Adrenal gland (tissue), 12 donors: ENCODE results near the gene VTN. TPM values are rescaled to one million over a fixed set of nuclear protein-coding genes. Genes with fewer than 3 reads are reported as not detected.

Experiments
- DNase-seq, 7 donors: peaks; one replicate each; pipeline ENCODE4 v3.0.0-alpha.2; 2019 to 2020
- H3K27ac ChIP-seq, 5 donors: fragments of 200-600 bp; sonication (generic) in 4 of 5; 1 replicate in 3 of 5; 2 replicates in 2 of 5; pipeline versions ENCODE4 v1.5.1 to v1.8.0; 2016 to 2020; ENCODE audit warnings: mild to moderate bottlenecking in 1 of 5
- H3K27me3 ChIP-seq: fragments of 200-600 bp; 2 replicates; pipeline ENCODE4 v1.8.0; 2021
- H3K36me3 ChIP-seq, 2 donors: fragments of 200-600 bp; replicated peaks in 1 of 2; 1 replicate in 1 of 2; 2 replicates in 1 of 2; pipeline versions ENCODE4 v1.5.1 to v1.8.0; 2018 to 2022
- H3K4me1 ChIP-seq, 2 donors: fragments of 200-600 bp; replicated peaks in 1 of 2; 1 replicate in 1 of 2; 2 replicates in 1 of 2; pipeline versions ENCODE4 v1.5.1 to v1.8.0; 2018 to 2021
- H3K4me3 ChIP-seq, 4 donors: fragments of 200-600 bp; sonication (generic) in 3 of 4; one replicate each; pipeline ENCODE4 v1.5.1; 2016 to 2018
- H3K9me3 ChIP-seq, 3 donors: fragments of 200-600 bp; sonication (generic) in 1 of 3; replicated peaks in 1 of 3; 1 replicate in 2 of 3; 2 replicates in 1 of 3; pipeline versions ENCODE4 v1.5.1 to v1.8.0; 2016 to 2021
- POLR2A ChIP-seq, 2 donors: fragments of 450-650 bp; IDR thresholded peaks; one replicate each; pipeline ENCODE4 v1.6.1; 2017; ENCODE audit warnings: antibody characterized with exemption in 2 of 2, mild to moderate bottlenecking in 2 of 2, moderate library complexity in 1 of 2
- WGBS, 4 donors: extraction: QIAGEN DNeasy Blood & Tissue Kit in 2 of 4; methylation state at CpG; one replicate each; pipeline versions ENCODE4 v1.1.5 to v1.1.7; 2013 to 2017; 5-methylcytosine and 5-hydroxymethylcytosine counted together
- intact Hi-C, 2 donors: fragments of 100-400 bp; cut with DNase I; formaldehyde crosslinking; loops; one replicate each; pipeline versions ENCODE4 v1.14.1 to v1.15.0; 2022 to 2023
- polyA plus RNA-seq, 3 donors: library from polyadenylated mRNA; stranded (reverse); fragments of 200-250 nt in 2 of 3; fragments of 350-450 nt in 1 of 3; fragmentation: Illumina TruSeq in 1 of 3; extraction: RNeasy Lipid Tissue Mini Kit (QIAGEN cat#74804) in 1 of 3; gene quantifications; one replicate each; pipeline ENCODE4 v1.2.3, GENCODE V29; 2013 to 2014
- total RNA-seq, 9 donors: library from RNA; depleted of rRNA in 4 of 9; stranded (reverse); fragments of >200 nt in 4 of 9; fragments of 120-200 nt in 1 of 9; fragmentation: NEBNext Ultra II Directional in 1 of 9; extraction: Animal tissue kit (Norgen Biotek cat#: 25700) in 1 of 9; gene quantifications; one replicate each; pipeline versions ENCODE4 v1.1.0 to v1.2.4, GENCODE V29; 2013 to 2023
- TF ChIP-seq, protein P1 (sequence below), 6 experiments: fragments of 450-650 bp in 4 of 6; fragments of 200-600 bp in 2 of 6; sonication (generic) in 1 of 6; IDR thresholded peaks; 1 replicate in 5 of 6; 2 replicates in 1 of 6; pipeline versions ENCODE4 v1.5.1 to v1.8.0; 2016 to 2021; ENCODE audit warnings: antibody characterized with exemption in 6 of 6, mild to moderate bottlenecking in 2 of 6, moderate library complexity in 1 of 6
- donor health status: healthy with polysubstance abuse.
- donor health status: Bipolar disorder and iron deficiency.
- donor health status: DM: yes; HTN: yes; CAD: no.
- donor health status: DM: no; HTN: no; CAD: no.
- donor health status: DM: no; HTN: no; CAD: no.
- donor health status: DM: yes; HTN: yes; CAD: no.

The VTN gene
- total and polyA plus RNA-seq, 12 donors = 5.5 to 470 (median 180) TPM

DNA sequence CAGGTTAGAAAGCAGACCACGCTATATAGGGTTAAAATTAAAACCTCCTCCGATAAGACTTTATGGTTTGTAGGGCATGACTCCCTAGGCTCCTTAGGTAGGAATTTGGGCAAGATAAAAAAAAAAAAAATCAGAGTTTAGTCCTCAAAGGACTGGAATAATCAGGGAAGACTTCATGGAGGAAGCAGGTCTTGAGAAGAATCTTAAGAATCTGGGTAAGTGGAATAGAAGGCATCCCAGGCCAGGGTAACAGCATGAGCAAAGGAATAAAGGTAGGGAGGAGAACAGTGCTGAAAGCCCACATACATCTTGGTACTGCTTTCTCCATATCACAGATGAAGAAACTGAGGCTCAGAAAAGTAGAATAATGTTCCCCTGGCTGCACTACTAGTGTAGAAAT is 20.5 kb upstream of the VTN start:
- WGBS, 4 donors = 89 to 100% (median 95%) methylated on average over 2 of the region's 2 CpGs
- H3K36me3 ChIP-seq = peaks cover 0 to 71% of the 10 kb centered on the region in 2 donors
- intact Hi-C loops = no loop called here
- H3K4me3 ChIP-seq = no peak overlapping the region
- peaks cover 0 to 6% of the 10 kb centered on the region in 2 donors for H3K4me1 ChIP-seq
- no peaks in the 10 kb centered on the region for H3K9me3 ChIP-seq
- DNase-seq = no peak
- TF ChIP-seq POLR2A (IDR thresholded peaks at IDR 0.05) = no peak
- TF ChIP-seq, protein P1, sequence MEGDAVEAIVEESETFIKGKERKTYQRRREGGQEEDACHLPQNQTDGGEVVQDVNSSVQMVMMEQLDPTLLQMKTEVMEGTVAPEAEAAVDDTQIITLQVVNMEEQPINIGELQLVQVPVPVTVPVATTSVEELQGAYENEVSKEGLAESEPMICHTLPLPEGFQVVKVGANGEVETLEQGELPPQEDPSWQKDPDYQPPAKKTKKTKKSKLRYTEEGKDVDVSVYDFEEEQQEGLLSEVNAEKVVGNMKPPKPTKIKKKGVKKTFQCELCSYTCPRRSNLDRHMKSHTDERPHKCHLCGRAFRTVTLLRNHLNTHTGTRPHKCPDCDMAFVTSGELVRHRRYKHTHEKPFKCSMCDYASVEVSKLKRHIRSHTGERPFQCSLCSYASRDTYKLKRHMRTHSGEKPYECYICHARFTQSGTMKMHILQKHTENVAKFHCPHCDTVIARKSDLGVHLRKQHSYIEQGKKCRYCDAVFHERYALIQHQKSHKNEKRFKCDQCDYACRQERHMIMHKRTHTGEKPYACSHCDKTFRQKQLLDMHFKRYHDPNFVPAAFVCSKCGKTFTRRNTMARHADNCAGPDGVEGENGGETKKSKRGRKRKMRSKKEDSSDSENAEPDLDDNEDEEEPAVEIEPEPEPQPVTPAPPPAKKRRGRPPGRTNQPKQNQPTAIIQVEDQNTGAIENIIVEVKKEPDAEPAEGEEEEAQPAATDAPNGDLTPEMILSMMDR (IDR thresholded peaks at IDR 0.05) = no peak
- no peaks in the 10 kb centered on the region for H3K27me3 ChIP-seq
- no peak overlapping the region for H3K27ac ChIP-seq

DNA sequence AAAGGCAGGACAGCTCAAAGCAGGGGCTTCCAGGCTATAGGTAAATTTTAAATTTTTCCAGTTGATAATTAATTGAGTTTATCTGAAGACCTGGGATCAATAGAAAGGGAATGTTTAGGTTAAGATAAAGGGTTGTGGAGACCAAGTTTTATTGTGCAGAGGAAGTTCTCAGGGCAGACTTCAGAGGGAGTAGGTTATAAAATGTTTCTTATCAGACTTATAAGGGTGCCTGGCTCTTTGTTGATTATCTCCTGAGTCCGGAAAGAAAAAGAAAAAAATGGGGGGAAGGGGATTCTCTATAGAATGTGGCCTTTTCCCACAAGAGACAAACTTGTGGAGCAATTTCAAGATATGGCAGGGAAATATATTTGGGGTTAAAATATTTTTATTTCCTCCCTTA is 20.0 kb upstream of the VTN start:
- H3K36me3 ChIP-seq = peaks cover 0 to 71% of the 10 kb centered on the region in 2 donors
- 90 to 100% (median 95%) methylated on average over 1 of the region's 1 CpG for WGBS, 4 donors
- H3K4me1 ChIP-seq = peaks cover 0 to 5% of the 10 kb centered on the region in 2 donors
- intact Hi-C loops = no loop called here
- no peaks in the 10 kb centered on the region for H3K9me3 ChIP-seq
- H3K27ac ChIP-seq = no peak overlapping the region
- TF ChIP-seq POLR2A (IDR thresholded peaks at IDR 0.05) = no peak
- TF ChIP-seq, protein P1 (IDR thresholded peaks at IDR 0.05) = no peak
- DNase-seq = no peak
- H3K27me3 ChIP-seq = no peaks in the 10 kb centered on the region
- H3K4me3 ChIP-seq = no peak overlapping the region

DNA sequence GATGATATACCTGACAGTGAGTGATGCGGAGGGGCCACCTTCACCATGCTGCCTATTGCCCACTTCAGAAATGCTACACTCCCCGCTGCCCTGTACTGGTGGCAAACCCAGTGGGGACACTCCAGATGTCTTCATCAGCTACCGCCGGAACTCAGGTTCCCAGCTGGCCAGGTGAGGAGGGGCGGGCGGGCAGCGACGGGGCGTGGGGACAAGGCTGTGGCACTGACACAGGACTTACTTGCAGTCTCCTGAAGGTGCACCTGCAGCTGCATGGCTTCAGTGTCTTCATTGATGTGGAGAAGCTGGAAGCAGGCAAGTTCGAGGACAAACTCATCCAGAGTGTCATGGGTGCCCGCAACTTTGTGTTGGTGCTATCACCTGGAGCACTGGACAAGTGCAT is 18.0 kb upstream of the VTN start:
- H3K4me1 ChIP-seq = no peaks in the 10 kb centered on the region
- TF ChIP-seq, protein P1 (IDR thresholded peaks at IDR 0.05) = no peak
- no peak for TF ChIP-seq POLR2A (IDR thresholded peaks at IDR 0.05)
- intact Hi-C loops = no loop called here
- no peaks in the 10 kb centered on the region for H3K9me3 ChIP-seq
- no peaks in the 10 kb centered on the region for H3K27me3 ChIP-seq
- no peak overlapping the region for H3K4me3 ChIP-seq
- peak in 1 of 7 donors; percentile 17 for DNase-seq
- WGBS, 4 donors = 91 to 95% (median 95%) methylated on average over 8 to 11 of the region's 11 CpGs
- H3K27ac ChIP-seq = no peak overlapping the region
- H3K36me3 ChIP-seq = peaks cover 0 to 60% of the 10 kb centered on the region in 2 donors

- Histone ChIP-seq H3K4me1 (no peaks in the 10 kb centered on the region), H3K36me3 (peaks cover 0 to 43% of the 10 kb centered on the region in 2 donors), H3K4me3 (no peak overlapping the region), H3K27me3 (no peaks in the 10 kb centered on the region), H3K27ac (no peak overlapping the region), H3K9me3 (no peaks in the 10 kb centered on the region)
- no peak for TF ChIP-seq POLR2A (IDR thresholded peaks at IDR 0.05)
- TF ChIP-seq, protein P1 (IDR thresholded peaks at IDR 0.05) = no peak
- DNase-seq = no peak
- intact Hi-C loops = no loop called here
Observed at GRCh38 chr17:28386391-28386790, 16.3 kb upstream of the VTN start.
